NAMALWA (cell line): ENCODE data around the gene DCLK1.
"Not testable (repeated sequence)": the region's sequence is repeated elsewhere in the genome, so short reads cannot be mapped to it uniquely, and the experiment has no call there.

Experiments
- DNase-seq: peaks from one replicate; pipeline ENCODE4 v3.0.0-alpha.2; 2015; ENCODE audit warnings: low spot score

Gene DCLK1

DNA sequence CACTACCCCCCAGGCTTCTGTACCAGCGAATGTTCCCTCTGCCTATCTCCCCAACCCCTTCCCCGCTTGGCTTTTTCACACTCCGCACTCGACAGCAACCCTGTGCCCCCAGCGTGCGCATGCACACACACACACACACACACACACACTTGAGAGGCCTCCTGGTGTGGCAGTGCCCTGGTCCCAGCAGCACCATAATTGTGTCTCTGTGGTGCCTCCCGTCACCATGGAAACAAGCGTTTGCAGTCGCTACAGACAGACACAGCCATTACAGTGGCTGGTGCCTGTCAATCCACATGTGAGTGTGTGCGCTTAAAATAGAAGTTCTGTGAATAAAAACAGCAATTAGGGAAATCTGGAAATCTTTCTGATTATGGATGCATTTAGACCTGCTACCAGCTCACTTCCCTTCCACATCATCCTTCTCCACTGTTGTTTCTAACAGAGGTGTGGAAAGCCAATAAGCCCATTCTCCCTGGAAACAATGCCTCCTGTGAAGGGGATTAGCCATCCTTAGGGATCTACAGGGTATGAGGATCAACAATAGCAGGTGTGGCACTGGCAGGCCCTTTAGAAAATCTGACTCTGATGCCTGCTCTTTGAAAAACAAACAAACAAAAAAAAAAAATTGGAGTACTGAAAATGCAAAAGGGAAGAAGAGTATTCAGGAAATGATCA is 146.3 kb downstream of the DCLK1 start:
- DNase-seq, result no peak

DNA sequence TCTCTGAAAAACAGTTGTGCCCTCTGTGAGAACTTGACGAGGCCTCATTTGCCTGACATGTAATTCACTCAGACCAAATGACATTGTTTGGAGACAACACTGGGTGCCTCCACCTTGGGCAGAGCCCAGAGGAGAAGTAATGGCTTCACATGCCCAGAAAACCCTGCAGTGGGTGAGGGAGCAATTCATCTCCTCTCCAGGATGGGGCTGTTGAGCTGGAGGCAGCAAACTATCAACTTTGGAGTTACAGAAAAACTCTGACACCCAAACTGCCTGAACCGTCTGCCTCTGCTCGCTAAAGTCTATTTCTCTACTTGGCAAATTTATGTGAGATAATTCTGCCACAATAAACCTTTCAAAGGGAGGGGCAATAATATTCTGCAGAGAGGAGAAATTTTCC is 146.9 kb downstream of the DCLK1 start:
- DNase-seq, result no peak

DNA sequence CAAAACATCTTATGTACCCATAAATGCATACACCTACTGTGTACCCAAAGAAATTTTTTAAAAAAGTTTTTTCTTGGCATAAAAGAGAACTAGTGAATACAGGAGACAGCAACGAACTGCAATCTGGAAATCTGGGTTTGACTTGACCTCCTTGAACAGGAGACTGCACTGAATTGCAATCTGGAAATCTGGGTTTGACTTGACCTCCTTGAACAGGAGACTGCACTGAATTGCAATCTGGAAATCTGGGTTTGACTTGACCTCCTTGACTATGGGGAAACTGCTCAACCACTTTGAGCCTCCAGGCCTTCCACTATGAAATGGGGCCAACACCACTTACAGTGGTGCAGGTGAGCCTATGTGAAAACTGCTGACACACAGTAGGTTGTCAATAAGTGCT is 147.5 kb downstream of the DCLK1 start:
- not testable (repeated sequence) for DNase-seq

DNA sequence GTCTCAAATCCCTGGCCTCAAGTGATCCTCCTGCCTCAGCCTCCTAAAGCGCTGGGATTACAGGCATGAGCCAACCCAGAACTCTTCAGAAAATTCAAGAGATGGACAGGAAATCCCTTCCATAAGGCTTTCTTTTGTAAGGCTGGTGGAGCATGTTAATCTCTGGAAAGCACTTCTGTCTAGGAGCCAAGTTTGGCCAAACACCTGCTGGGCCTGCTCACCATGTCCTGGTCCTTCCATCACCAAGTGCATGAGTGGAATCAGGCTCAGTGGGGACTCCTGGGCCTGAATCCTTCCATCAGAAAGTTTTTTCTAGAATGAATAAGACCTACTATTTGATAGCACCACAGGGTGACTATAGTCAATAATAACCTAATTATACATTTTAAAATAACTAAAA is 148.0 kb downstream of the DCLK1 start:
- DNase-seq, result no peak

DNA sequence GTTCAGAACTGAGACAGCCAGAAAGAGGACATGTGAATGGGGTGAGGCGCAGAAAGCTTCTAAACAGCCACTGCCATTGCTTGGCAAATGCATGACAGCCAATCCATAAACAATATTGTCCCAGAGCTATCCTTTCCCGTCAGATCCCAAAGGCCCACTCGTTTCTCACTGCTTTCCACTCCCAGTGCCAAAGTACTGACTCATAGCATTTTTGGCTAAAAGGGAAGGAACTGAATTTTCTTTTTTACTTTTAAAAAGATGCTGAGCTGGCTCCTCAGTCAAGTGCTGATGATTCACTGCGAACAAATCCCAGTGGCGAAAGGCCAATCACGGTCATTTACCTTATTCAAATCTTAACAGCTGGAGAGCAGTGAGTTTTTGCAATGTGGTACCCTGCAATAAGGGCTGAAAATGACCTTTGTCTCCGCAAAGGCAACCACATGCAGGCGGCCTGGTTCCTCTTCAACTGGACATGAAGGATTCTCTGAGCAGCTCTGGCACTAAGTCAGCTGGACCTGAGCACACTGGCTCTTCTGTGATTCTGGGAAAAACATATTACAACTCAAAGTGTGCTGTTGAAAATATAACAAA is 151.7 kb downstream of the DCLK1 start:
- DNase-seq, result no peak

DNA sequence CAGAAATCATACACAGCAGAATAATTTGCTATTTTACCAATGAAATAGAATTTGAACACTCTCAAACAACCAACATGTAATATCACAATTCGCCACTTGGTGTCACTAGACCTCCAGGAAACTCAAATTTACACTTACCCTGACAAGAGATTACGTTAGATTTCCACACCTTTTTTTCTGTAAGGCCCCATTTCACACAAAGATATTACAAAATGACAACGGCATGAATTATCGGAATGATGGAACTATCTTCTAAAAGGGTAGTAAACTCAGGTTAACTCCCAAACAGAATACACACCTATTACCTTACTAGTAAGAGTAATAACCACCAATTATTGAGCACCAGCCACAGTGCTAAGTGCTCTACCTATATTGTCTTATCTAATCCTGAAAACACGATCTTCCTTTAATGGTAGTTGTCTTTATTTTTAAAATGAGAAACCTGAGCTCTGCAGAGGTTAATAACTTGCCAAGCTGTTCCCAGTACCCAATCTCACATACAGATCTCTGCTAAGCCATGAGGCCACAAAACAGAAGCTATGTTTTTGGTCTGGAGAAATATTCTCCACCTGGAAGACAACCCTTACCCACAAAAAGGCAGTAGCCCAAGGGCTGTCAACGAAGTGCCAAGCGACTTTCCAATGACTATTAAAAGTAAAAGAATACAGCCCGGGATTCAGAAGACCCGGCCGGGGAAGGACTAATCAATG is 152.4 kb downstream of the DCLK1 start:
- DNase-seq, result peak; percentile 68

DNA sequence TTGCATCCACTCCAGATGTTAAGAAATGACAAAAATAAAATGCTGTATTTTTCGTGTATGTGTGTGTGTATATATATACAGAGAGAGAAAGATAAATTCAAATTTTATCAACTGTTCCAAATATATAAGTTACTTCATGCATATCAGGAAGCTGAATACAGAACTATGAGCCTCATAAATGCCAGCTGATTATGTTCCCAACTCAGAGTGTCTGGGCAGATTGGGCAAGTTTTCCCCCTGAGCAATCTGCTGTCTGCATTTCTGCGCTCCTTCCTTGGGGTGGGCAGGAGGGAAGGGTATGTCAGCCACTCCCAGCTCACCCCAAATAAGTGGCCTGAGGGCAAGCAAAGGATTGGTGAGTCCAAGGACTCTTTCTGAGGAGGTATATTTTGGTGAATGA is 154.1 kb downstream of the DCLK1 start:
- no peak for DNase-seq

DNA sequence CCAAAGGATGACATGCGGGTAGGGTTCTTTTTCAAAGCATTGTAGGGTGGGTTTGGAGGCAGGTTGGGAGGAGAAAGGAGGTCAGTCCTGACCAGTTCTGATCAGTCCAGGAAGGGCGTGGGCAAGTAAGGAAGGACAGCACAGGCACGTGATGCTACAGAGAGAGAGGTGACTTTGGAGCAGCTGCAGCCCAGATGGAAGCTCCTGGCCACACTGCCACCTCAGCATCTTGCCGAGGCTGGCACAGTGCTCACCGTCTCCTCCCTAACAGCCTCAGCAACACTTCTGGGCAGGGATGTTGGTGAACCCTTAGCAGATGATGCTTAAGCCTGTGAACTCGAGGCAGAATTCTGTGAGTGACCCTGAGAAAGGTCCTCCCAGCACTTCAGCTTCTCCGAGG is 155.1 kb downstream of the DCLK1 start:
- no peak for DNase-seq

DNA sequence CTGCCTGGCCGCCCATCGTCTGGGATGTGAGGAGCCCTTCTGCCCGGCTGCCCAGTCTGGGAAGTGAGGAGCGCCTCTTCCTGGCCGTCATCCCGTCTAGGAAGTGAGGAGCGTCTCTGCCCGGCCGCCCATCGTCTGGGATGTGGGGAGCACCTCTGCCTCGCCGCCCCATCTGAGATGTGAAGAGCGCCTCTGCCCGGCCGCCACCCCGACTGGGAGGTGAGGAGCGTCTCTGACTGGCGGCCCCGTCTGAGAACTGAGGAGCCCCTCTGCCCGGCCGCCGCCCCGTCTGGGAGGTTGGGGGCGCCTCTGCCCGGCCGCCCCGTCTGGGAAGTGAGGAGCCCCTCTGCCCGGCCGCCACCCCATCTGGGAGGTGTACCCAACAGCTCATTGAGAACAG is 164.2 kb downstream of the DCLK1 start:
- not testable (repeated sequence) for DNase-seq

DNA sequence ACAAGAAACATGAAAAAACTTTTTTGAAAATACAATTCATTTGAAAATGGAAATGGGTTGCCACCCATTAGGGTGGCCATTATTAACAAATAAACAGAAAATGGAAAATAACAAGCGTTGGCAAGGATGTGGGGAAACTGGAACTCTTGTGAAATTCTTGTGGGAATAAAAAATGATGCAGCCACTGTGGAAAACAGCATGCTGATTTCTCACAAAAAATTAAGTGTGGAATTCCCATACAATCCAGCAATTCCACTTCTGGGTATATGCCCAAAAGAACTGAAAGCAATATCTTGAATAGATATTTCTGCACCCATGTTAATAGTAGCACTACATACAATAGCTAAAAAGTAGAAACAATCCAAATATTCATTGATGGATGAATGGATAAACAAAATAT is 165.2 kb downstream of the DCLK1 start:
- DNase-seq, result no peak

DNA sequence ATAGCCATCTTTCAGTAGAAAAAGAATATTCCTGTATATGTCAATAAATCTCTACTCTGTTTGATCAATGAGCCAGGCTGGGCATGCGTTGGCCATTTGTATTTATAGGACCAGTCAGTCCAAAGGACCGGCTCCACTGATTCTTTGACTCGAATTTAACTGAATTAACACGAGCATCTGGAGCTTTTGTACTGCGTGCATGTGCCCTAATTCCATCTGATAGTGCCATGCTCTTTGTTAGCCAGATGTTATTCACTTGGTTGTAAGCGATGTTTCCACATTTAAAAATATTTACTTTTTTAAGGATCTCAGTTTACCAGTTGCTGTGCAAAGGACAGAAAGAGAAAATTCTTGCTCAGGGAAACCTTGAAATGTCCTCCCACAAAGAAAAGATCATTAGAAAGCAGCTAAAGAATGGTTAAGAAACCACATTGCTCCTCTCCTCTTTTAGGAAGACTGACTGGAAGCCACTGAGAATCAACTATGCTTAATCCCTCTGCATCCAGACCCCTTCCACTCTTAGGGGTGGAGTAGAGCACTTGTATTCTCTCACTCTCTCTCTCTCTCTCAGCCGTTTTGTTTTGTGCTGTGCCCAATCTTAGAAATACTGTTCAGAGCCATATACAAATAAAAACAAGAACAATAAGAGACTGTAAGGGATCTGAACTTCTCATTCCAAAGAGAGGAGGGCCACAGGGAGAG is 165.8 kb downstream of the DCLK1 start:
- DNase-seq, result no peak

DNA sequence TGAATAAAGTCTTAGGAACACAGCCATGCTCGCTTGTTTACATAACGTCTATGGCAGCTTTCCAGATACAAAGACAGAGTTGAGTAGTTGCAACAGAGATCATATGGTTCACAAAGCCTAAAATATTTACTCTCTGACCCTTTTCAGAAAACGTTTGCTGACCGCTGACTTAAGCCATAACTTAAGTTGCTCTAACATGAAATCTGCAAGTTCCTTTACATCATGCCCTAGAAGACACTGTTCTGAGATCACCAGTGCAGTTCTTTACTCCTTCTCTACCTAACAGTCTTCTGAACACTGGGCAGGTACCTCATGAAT is 166.4 kb downstream of the DCLK1 start:
- no peak for DNase-seq

DNA sequence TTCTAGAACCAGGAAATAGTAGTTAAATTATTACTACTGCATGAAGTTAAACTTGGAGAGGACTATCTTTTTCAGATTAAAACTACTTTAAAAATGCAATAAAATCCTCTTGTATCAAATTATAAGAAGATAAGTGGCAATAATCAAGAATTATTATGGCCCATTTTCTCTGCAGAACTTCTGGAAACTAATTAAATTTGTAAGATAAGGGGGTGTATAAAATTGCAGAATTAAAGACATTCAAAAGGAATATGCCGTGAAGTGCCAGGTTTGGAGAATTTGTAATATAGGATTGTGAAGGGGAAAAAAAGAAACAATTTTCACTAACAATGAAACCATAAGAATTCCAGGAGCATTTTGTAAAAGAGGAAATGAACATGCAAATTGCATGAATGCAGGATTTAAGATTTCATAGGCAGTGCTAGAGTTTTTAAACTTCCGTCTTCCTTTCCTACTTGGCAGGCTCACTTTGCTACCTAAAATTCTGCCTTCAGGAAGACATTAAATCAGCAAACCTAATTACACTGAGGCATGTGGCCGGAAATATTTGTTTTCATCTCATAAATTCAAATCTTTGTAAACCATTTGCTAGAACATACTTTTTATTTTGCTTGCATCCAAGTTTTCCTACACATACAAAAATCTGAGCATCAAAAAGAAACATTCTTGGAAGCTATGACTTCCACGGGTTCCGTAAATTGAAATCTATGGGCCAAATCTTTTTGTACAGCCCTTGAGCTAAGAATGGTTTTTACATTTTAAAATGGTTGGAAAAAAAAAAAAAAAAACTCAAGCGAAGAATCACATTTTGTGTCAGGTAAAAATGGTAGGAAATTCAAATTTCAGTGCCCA is 166.9 kb downstream of the DCLK1 start:
- DNase-seq, result no peak

DNA sequence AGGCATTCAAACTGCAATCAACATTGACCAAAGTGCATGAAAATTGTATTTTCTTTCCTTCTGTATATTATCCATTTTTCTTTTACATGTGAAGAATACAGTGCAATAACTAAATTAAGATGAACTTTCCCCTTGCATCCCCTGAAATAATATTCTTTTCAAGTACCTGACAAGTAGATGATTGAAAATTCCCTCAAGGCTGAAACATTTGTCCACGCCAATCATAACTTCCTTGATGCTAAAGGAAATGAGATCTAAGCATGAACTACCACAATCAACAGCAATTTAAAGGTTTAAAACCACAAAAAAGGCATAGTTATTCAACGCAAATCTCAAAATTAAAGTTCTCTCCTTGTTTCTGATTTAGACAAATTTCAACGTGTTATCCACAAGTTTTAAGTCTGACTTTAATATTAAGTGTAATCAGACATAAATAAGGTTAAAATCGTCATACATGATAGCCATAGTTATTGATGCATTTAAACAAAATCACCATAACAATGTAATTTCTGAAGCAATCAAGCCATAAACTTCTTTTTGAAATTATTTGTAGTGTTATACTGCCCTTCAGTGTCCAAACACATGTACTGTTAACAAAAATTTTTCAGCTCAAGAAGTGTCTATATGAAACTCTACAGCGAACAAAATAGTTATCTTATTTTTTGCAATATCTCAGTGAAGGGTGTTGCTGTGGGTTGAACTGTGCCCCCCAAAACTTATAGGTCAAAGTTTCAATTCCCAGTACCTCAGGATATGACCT is 169.5 kb downstream of the DCLK1 start:
- no peak for DNase-seq

DNA sequence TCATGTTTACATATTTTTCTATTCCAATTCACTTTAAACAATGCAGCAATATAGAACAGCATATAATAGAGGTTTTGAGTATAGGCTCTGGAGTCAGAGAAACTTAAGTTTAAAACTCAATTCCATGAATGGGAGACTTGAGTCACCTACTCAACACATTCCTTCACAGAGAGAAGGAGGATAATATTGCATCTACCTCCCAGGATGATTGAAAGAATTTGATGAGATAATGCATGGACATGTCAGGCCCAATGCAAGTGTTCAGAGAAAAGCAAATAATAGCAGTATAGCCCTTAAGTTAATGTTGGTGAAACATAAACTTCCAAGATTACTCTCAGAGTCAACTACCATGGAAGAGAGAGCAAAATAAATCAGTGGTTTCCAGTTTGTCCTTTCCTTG is 170.2 kb downstream of the DCLK1 start:
- DNase-seq, result no peak

DNA sequence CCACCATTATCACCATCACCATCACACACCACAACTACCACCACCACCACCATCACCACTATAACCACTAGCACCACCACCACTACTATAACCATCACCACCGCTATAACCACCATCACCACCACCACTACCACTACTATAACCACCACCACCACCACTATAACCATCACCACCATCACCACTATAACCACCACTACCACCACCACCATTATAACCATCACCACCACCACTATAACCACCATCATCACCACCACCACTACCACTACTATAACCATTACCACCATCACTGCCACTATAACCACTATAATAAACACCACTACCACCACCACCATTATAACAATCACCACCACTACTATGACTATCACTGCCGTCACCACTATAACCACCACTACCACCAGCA is 173.2 kb downstream of the DCLK1 start:
- DNase-seq, result no peak

DNA sequence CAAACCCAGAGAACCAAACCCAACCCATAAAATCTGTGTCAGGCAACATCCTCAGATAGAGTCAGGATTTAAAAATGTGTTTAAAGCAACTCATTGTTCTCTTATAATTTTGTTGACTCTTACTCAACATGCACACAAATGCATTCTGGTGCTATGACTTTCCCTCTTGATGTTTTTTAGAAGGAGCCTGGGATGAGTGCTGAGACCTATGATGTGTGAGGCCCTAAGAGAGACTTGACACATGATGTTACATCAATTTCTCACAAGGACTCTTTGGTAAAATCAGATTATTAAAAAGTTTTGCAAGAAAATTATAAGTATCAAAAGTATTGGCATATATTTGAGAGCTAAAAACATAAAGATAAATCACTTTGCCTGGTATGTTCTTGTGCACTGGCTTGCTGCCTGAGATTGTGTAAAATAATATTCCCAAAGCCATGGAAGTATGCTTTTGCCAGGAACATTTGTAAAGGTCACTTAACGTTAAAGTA is 173.9 kb downstream of the DCLK1 start:
- DNase-seq, result no peak

DNA sequence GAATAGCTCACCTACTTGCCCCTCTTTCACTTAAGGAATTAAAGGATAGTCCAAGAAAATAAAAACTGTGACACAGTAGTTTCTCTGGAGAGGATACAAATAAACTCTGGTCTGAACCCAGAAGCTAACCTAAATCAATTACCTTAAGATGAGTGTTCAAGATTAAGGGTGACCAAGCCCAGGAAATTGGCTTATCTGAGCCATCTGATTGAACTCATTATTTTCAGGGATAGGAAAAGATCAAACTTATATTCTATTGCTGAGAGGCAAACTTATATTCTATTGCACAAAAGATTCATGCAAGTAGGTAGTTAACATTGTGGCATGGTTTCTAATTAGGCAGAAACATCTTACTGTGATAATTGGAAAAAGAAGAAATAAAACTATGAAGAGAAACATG is 175.1 kb downstream of the DCLK1 start:
- no peak for DNase-seq

DNA sequence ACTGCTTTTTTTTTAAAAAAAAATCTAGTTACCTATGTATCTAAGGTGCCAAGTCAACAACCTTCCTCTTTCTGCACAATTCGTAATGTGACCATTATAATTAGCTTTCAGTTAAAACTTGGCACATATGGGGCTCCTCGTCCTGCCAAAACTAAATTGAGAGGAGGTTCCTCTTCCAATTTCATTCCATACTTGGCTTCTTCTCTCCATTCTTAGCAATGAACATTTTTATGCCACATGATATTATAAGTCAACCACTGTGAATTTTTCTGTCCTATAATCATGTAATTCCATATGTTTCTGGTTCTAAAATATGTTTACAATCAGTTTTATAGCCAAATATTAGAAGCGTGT is 177.0 kb downstream of the DCLK1 start:
- DNase-seq, result no peak

DNA sequence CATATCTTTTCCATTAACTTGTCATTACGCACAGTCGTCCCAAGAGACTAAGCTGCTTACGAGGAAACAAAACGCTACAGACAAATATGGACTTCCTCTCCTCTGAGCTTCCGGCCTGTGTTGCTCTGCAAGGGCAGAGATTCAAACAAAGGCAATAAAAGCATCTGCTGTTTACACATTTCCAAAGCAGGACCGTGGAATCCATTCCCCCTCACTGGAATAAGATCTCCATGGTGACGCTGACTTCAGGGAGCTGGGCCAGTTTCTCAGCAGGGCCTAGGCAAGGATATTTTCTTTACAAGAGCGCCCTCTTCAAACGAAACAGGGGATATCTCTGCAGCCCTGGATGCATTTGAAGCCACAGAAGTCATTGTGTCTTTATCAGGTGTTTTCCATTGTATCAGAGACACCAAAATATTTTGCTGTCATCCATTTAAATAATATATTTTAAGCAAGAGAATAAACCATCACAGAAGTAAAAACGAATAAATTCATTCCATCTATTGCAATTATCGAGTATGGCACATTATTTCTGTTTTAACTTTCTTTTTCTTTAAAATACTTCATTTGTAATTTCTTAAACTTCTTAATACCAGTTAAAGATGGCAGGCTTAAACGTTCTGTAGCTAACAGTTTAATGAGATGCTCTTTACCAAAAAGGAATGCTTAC is 177.5 kb downstream of the DCLK1 start:
- DNase-seq, result peak; percentile 57

DNA sequence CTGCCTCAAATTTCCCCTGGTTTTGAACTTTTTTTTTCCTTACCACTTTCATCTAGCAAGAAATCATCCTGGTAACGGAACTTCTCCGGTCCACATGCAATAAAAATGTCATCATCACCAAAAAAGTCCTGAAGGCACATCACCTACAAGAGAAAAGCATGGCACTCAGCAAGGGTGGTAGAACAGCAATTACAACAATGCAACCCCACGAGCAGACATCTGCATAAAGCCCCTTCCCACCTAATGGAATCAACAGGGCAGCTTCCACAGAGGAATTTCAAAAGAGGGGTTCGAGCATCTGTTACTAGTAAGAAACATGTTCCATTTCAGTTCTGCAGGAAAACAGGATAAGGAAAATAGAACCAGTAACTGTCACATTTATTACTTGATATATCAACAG is 183.9 kb downstream of the DCLK1 start:
- DNase-seq, result no peak
